ENCODE measurements around the gene AHCYL1. TPM values are rescaled to one million over a fixed set of nuclear protein-coding genes. Genes with fewer than 3 reads are reported as not detected.

The AHCYL1 gene
- total and polyA plus RNA-seq, 2 of the 8 experiments (the other 6 are each of a cell fraction or from before 2014, with no cell fraction given): 64.5 to 95.9 TPM

DNA sequence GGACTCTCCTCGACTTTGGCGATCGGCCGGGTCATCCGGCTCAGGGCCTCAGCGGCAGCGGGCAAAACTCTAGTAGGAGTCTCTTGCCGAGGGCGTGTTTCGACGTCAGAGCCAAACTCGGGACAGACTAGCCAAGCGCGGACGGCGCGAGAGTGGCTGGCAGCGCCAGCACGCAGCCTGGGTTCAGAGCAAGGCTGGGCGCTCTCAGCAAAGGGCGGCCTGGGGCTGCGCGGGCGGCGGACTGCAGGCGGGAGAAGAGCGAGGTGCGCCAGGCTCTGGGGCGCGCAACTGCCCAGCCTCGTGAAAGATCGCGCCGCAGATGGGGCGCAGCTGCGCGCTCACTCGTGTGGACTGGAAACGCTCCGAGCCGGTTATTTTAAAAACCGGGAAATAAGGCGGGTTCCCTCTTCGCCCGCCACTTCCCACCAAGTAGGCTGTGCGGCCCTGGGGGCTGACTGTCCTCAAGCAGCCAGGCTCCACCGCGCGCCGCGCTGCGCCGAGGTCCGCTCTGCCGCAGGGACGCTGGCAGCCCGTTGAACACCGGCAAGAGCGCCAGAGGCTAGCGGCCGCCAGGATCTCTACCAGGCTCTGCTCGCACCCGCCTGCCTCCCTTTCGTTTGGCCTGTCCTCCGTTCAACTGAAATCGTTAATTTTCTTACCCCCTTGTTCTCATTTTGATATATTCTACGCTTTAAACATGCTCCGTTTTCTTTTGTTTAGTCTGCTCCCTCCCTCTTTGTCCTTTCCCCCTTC lies 83.5 kb downstream of the AHCYL1 start:
- Histone ChIP-seq H4K20me1 (replicated peaks in 1 of 2; ENCODE audit: control insufficient read depth in 1 of 2, insufficient read depth in 2 of 2, low read length in 2 of 2) (peaks cover 7 to 10% of the 10 kb centered on the region in 2 experiments), H3K18ac (ENCODE audit: extremely low read depth, low read length) (no peak overlapping the region; the same call in 1 of the 2 replicates), H3K14ac (ENCODE audit: insufficient read length) (no peak overlapping the region), H2BK15ac (ENCODE audit: low read length) (no peak overlapping the region), H3K27me3 (replicated peaks in 1 of 4; ENCODE audit: control insufficient read depth in 3 of 4, extremely low read depth in 1 of 4, insufficient read depth in 3 of 4, low read length in 3 of 4) (peaks cover 62 to 87% (median 78%) of the 10 kb centered on the region in 4 experiments), H2BK20ac (ENCODE audit: low read length) (no peak overlapping the region), H2AK5ac (ENCODE audit: low read depth, low read length) (no peak overlapping the region), H3K4me1 (replicated peaks in 1 of 4; ENCODE audit: control insufficient read depth in 3 of 4, insufficient read depth in 4 of 4, low read length in 3 of 4) (peaks cover 3 to 31% (median 15%) of the 10 kb centered on the region in 4 experiments; a peak in 6 of 7 replicates), H2BK12ac (ENCODE audit: low read depth, low read length) (no peak overlapping the region; the same call in 1 of the 2 replicates), H4K5ac (ENCODE audit: insufficient read length, low read depth, low read length) (no peak overlapping the region), H3K9me3 (ENCODE audit: insufficient read depth in 2 of 2, low read depth in 1 of 2, low read length in 1 of 2) (no peaks in the 10 kb centered on the region; a peak in 1 of 4 replicates), H3K4ac (replicated peaks; ENCODE audit: insufficient read length, low read depth, low read length) (no peak overlapping the region), H3K23me2 (ENCODE audit: low read depth, low read length) (peaks cover 7% of the 10 kb centered on the region; the same call in 1 of the 2 replicates), H4K8ac (ENCODE audit: extremely low read depth, insufficient read depth, low read length) (no peak overlapping the region; the same call in none of the 2 replicates), H3K23ac (ENCODE audit: insufficient read length) (no peak overlapping the region), H3K27ac (ENCODE audit: low read depth, low read length) (no peak overlapping the region), H3K4me2 (ENCODE audit: insufficient read depth in 1 of 2, low read depth in 2 of 2, low read length in 2 of 2) (peak overlapping the region; percentile 62 to 71), H2BK5ac (ENCODE audit: low read depth, low read length) (no peak overlapping the region), H3K9ac (replicated peaks in 1 of 4; ENCODE audit: extremely low read depth in 1 of 4, low read depth in 3 of 4, low read length in 3 of 4) (no peak overlapping the region; a peak in 2 of 7 replicates), H3K56ac (replicated peaks; ENCODE audit: insufficient read length, low read depth, low read length) (no peak overlapping the region), H3K79me1 (ENCODE audit: low read depth, low read length) (no peaks in the 10 kb centered on the region), H3K4me3 (ENCODE audit: extremely low read depth in 1 of 4, insufficient read depth in 2 of 4, low read depth in 3 of 4, low read length in 4 of 4) (peak overlapping the region; percentile 16 to 56 (median 36); a peak in 7 of 8 replicates), H4K91ac (replicated peaks; ENCODE audit: insufficient read length, low read length) (no peak overlapping the region), H2BK120ac (replicated peaks; ENCODE audit: low read depth, low read length) (no peak overlapping the region), H3K36me3 (ENCODE audit: control insufficient read depth in 2 of 4, insufficient read depth in 4 of 4, low read length in 3 of 4) (peaks cover 0 to 8% (median 0%) of the 10 kb centered on the region in 4 experiments; a peak in 3 of 8 replicates), H3K79me2 (ENCODE audit: control insufficient read depth in 1 of 2, insufficient read depth in 2 of 2, low read length in 2 of 2) (no peaks in the 10 kb centered on the region), H2AFZ (ENCODE audit: low read length) (no peak overlapping the region)
- DNase-seq (ENCODE audit: low read depth in 1 of 2, low spot score in 2 of 2) (peak in 1 of 2 experiments; percentile 79), FAIRE-seq (no peak)
- WGBS, 2 experiments (ENCODE audit: extremely low coverage in 1 of 2, insufficient coverage in 1 of 2, insufficient read length in 1 of 2, insufficient replicate concordance in 2 of 2, low coverage in 1 of 2, low lambda C conversion rate in 2 of 2, missing lambda C conversion rate in 1 of 2): 2% methylated on average over 60 of the region's 68 CpGs; no CpG with 5 or more reads in 1 of the 2 experiments
- ChIA-PET POLR2A (ENCODE audit: partially characterized antibody) (interaction anchor here (1.0 to 2.5 kb wide), 9 partner anchors 8 to 277 kb away, joined by 3 to 11 read pairs (median 5); no protein-coding TSS in a partner anchor), CTCF (ENCODE audit: partially characterized antibody) (interaction anchor here (0.7 to 52.4 kb wide), 8 partner anchors 14 to 872 kb away, joined by 3 to 1450 read pairs (median 6); partner anchors contain the start of genes AHCYL1, ALX3 and STRIP1)
- TF ChIP-seq FOSL1 (IDR thresholded peaks at IDR 0.05; ENCODE audit: insufficient read depth, low read depth, low read length) (no peak), JUN (IDR thresholded peaks at IDR 0.05; ENCODE audit: low read depth, low read length) (no peak), RBBP5 (IDR thresholded peaks at IDR 0.05; ENCODE audit: borderline replicate concordance, low read depth, low read length) (no peak), EZH2 (IDR thresholded peaks at IDR 0.05; ENCODE audit: low read depth, low read length, severe bottlenecking) (peak; percentile 46), CTBP2 (IDR thresholded peaks at IDR 0.05; ENCODE audit: borderline replicate concordance, insufficient read depth, insufficient read length, low read length) (peak; percentile 73), CBX8 (IDR thresholded peaks at IDR 0.05; ENCODE audit: borderline replicate concordance, low read depth, low read length) (no peak), EGR1 (IDR thresholded peaks at IDR 0.05; ENCODE audit: borderline replicate concordance, low read depth, low read length) (no peak), POU5F1 (IDR thresholded peaks at IDR 0.05; ENCODE audit: low read depth, low read length) (no peak), SIRT6 (IDR thresholded peaks at IDR 0.05; ENCODE audit: low read length) (no peak)
- TF ChIP-seq, protein P1, sequence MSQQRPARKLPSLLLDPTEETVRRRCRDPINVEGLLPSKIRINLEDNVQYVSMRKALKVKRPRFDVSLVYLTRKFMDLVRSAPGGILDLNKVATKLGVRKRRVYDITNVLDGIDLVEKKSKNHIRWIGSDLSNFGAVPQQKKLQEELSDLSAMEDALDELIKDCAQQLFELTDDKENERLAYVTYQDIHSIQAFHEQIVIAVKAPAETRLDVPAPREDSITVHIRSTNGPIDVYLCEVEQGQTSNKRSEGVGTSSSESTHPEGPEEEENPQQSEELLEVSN (IDR thresholded peaks at IDR 0.05): no peak; the same call in 1 of the 2 replicates

Data from H1 (cell line).